ENCODE data around the gene FAM83C. TPM values are rescaled to one million over a fixed set of nuclear protein-coding genes. Genes with fewer than 3 reads are reported as not detected.

FAM83C gene
- total RNA-seq, 1 donor from 2014 or later = not detected

- no peak for DNase-seq (ENCODE audit: low read depth in 2 of 2)
These were observed 54.7 kb downstream of the FAM83C start for GRCh38 chr20:35237486-35237885.

DNA sequence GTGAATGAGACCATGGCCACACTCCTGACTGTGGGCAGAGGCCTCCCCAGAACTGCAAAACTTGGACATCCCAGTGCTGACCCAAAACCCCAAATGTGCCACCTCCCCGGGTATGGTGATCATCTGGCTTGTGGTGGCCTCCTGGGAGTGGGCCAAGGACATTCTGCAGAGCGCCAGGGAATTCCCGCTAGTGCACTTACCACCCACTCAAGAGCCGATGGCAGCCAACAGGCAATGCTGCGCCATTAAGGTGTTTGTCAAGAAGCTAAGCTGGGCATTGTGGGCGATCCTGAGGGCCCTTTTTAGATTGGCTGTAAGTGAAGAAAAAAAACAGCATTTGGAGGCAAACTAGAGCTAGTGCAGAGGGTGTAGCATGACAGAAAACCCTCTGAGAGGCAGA, 56.3 kb downstream of the FAM83C start:
- no peak for DNase-seq (ENCODE audit: low read depth in 2 of 2)

Other genes starting within 250 kb of the FAM83C start
- 64.1 and 70.2 TPM in 2 replicates for gene TRPC4AP, start 199.6 kb downstream of the FAM83C start, total RNA-seq
- 76.3 and 123 TPM in 2 replicates for gene EDEM2, start 145.1 kb downstream of the FAM83C start, total RNA-seq
- gene PROCR, start 120.4 kb downstream of the FAM83C start, total RNA-seq = 169 and 328 TPM in 2 replicates
- under 0.01 and 0.20 TPM in 2 replicates for gene MMP24, start 65.7 kb downstream of the FAM83C start, total RNA-seq
- 3.1 and 5.8 TPM in 2 replicates for gene MMP24OS, start 14.3 kb downstream of the FAM83C start, total RNA-seq
- 138 and 161 TPM in 2 replicates for gene EIF6, start 7.7 kb downstream of the FAM83C start, total RNA-seq
- 15.7 and 19.2 TPM in 2 replicates for gene UQCC1, start 119.5 kb upstream of the FAM83C start, total RNA-seq
- not detected in 2 replicates for gene GDF5, start 145.8 kb upstream of the FAM83C start, total RNA-seq
- gene CEP250, start 163.2 kb upstream of the FAM83C start, total RNA-seq = 6.2 and 7.6 TPM in 2 replicates
- not detected in 2 replicates for gene C20orf173, start 237.2 kb upstream of the FAM83C start, total RNA-seq
- gene ERGIC3, start 249.7 kb upstream of the FAM83C start, total RNA-seq = 280 and 434 TPM in 2 replicates

All from lung microvascular endothelial cell (primary cell).